ENCODE data around the gene NKX6-1.

NKX6-1 gene

DNA sequence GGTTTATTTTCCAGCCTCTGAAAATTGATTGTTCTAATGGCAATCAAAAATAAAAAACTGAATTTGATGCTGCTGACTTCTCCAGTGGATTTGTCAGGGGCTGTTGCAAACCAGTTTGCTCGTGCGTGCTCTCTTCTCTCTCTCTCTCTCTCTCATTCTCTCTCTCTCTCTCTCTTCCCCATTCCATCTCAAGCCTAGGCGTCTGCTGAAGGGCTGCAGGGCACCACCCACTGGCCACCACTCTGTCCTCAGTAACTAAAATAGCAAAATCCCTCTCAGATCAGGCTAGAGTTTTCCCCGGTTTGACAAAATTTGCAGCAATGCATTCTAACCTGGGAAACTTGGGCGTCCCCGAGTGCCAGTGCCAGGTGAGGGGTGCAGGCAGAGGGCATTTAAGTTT lies 19.4 kb downstream of the NKX6-1 start:
- no peak for DNase-seq (ENCODE audit: low read depth, low spot score)

DNA sequence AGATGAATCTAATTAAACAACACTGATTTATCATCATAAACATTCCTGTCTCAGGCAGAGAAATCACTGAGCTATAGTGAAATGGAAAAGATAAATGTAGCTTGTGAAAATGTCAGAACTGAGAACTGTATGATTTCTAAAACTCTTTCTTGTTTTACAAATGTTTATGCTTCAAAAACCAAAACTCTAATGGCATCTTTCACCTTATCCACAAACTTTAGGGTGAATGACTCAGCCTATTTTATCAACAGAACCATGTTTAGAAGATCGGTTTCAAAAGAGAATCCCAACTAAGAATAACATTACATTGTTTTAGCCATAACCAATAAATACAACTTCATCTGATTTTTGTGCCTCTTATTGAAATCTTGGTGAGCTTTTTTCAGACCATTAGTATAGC lies 21.4 kb downstream of the NKX6-1 start:
- no peak for DNase-seq (ENCODE audit: low read depth, low spot score)

DNA sequence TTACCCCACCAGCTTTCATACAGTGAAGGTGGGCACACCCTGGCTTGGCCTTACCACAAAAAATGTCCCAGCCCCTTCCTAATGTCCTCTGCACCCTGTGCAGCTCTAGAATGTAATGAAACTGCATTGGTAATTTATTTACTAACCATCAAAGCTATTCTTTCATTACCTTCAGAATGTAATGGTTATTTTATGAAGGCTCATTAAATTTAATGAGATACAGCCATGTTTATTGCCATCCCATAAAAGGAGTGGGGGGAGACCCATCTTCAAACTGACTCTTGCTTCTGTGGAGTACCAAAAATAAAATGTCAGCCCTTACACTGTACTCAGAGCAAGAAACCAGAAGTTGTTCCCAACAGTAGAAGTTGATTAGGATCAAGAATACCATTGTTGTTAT lies 25.0 kb downstream of the NKX6-1 start:
- no peak for DNase-seq (ENCODE audit: low read depth, low spot score)

DNA sequence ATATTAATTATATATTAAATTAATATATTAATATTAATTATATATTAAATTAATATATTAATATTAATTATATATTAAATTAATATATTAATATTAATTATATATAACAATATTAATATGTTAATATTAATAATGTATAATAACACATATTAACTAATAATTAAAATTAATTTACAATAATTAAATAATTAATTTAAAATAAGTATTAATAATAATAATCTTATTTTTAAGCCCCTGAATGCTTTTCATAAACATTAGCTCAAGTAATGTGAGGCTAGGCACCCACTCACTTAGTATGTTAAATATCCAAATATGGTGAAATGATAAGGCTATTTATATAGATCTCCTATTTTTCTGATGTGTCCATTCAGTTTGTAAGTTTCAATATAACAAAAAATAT lies 26.9 kb downstream of the NKX6-1 start:
- DNase-seq (ENCODE audit: low read depth, low spot score): no peak

DNA sequence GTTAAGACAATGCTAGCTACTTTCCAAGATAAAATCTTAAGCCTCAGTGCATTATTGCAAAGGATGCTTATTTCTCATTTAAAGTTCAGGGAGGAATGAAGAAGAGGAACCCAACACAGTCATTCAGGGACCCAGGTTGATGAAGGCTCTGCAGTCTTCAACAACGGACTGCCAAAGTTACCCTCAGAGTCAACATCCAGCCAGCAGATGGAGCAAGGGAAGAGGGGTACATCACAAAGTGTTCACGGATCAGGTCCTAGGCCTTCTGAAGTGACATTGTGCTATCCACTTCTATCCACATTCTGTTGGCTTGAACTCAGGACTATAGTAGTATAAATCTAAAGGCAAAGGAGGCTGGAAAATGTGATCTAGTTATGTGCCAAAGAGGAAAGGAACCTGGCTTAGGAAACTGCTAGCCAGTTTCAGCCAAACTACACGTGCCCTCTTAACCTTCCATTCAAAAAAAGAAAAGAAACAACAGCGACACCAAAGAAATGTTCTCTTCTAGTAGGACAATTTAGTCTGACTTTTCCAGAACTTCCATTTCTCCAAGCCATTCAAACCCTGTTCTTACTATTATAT lies 28.8 kb downstream of the NKX6-1 start:
- no peak for DNase-seq (ENCODE audit: low read depth, low spot score)

DNA sequence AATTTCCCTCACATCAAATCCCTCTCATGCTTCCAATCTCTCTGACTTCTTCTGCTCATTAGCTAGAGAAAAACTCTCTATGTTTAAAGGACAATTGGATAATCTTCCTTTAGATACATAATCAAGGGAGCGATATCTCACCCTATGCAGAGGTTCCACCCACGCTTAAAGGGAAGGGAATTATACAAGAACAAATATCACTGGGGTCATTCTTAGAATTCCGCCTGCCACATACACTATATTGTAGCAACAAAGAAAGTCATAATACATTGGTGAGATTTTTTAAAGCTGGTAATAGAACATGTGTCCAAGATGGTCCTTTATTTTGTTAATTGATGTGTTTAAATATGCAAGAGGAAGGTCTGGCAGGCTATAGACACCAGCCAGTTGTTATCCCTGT lies 31.5 kb downstream of the NKX6-1 start:
- no peak for DNase-seq (ENCODE audit: low read depth, low spot score)

DNA sequence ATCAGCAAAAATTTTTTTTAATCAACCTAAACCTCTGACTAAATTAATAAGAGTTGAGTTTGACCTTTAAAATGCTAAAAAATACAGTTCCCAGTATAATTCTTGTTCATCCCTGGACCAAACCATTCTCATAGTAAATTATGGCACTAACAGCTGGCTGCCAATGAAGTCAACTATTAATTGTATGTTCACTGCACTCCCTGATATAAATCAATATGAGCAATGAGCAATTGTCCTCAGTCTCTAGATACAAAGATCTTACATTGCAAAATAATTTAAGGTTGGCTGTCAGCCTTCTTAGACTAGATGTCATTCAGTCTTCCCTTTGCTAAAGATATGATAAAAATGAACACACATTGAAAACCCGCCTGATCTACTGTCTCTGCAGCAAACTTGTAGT lies 39.3 kb downstream of the NKX6-1 start:
- no peak for DNase-seq (ENCODE audit: low read depth, low spot score)

DNA sequence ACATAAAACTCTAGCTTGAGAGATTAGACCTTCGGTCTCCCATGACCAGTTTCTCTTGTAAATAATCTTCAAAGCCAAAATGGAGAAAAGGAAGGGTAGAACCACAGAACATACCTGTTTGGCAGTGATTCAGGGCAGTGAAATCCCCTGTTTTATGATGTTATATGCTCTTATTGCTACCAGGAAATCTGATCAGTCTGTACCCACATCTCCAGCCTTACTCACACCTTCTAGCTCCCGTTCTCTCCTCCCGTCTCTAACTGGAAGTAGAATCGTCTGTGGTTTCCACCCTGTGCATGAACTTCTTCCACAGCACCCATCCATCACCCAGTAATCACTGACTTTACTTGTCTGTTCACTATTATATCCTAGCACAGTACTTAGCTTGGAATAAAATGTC lies 42.9 kb downstream of the NKX6-1 start:
- DNase-seq (ENCODE audit: low read depth, low spot score): no peak

DNA sequence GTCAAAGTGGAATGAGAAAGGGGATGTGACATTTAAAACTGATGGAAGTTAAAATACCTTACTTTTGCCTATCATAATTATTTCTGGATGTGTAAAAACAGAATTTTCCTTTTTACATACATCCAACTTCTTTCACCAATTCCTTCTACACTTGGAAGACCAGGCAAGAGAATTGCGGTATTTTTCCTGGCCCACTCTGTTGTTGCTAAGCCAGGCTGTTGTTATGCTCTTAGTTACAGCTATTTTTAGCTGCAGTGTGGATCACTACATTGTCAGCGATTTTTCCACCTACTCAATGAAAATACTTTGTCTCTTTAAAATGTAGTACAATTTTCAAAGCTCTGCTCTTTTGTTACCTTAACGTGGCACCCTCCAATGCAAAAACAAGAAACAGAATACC lies 43.4 kb downstream of the NKX6-1 start:
- no peak for DNase-seq (ENCODE audit: low read depth, low spot score)

DNA sequence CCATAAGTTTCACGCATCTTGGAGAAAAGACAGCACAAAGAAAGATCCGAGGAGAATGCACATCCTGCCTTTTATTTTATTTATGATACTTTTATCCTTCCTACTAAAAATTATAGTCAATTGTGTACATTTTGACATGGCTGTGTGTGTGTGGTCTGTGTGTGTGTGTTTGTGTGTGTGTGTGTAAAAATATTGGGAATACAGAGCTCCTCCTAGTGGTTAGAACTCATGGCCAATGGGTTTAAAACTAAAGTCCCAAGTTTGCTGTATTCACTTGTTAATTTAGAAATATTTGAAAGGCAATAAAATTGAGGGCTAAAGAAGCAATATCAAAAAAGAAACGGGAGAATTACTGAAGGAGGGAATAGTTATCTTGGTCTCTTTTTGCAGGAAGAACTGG lies 47.5 kb downstream of the NKX6-1 start:
- no peak for DNase-seq (ENCODE audit: low read depth, low spot score)

DNA sequence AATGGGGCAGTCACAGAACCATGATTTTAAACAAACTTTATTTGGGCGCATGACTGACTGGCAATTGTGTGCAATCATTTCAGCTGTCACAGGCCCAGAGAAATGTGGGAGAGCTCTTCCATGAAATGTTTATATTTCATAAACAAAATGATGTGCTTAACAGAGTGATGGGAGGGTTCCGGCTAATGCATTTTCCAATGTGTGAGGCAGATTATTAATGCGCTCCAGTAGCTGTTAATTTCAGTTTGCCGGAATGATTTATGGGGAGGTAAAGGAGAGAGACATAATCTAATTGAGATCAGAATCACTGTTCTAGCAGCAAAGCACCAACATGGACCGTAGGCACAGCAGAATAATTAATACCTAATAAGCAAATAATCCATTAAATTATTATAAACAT lies 55.6 kb downstream of the NKX6-1 start:
- no peak for DNase-seq (ENCODE audit: low read depth, low spot score)

DNA sequence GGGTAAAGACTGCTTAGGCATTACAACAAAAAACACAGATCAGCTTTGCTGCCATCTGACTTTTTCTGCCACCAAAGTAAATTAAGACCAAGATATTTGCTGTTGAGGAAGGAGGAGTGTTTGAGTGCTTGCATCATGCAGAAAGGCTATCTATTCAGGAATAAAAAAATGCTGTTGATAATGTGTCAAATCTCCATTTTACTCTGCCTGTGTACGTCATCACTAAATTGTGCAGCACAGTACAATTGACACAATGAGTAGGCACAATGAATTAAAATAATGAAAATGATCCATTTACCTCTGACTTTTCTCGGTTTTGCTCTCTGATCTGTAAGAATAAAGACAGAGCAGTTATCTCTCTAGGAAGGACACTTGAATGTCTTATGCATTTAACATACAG lies 56.3 kb downstream of the NKX6-1 start:
- DNase-seq (ENCODE audit: low read depth, low spot score): no peak
